ENCODE data around the gene ZNF69.
"Not testable (repeated sequence)": the region's sequence is repeated elsewhere in the genome, so short reads cannot be mapped to it uniquely, and the experiment has no call there.

ZNF69 gene

GRCh38 chr19:11867766-11868165, 19.8 kb upstream of the ZNF69 start:
- Histone ChIP-seq H3K4me3 (ENCODE audit: low read depth in 1 of 2, low read length in 2 of 2) (peak overlapping the region in 1 of 2 donors; percentile 53), H3K36me3 (ENCODE audit: control insufficient read depth in 1 of 2, insufficient read depth in 2 of 2, low read length in 2 of 2) (peaks cover 13 to 36% of the 10 kb centered on the region in 2 donors), H3K9me3 (ENCODE audit: control insufficient read depth in 1 of 2, low read length in 2 of 2) (peaks cover 19 to 35% of the 10 kb centered on the region in 2 donors)
- H3K27me3 ChIP-seq (ENCODE audit: low read depth, low read length); H3K27ac ChIP-seq (ENCODE audit: low read length); H3K4me1 ChIP-seq (ENCODE audit: control insufficient read depth in 1 of 2, insufficient read depth in 2 of 2, low read length in 2 of 2): not testable (repeated sequence)

- peak overlapping the region in 1 of 2 donors; percentile 53 for H3K4me3 ChIP-seq (ENCODE audit: low read depth in 1 of 2, low read length in 2 of 2)
- H3K9me3 ChIP-seq (ENCODE audit: control insufficient read depth in 1 of 2, low read length in 2 of 2), result peaks cover 19 to 35% of the 10 kb centered on the region in 2 donors
- H3K4me1 ChIP-seq (ENCODE audit: control insufficient read depth in 1 of 2, insufficient read depth in 2 of 2, low read length in 2 of 2), result no peaks in the 10 kb centered on the region
- H3K36me3 ChIP-seq (ENCODE audit: control insufficient read depth in 1 of 2, insufficient read depth in 2 of 2, low read length in 2 of 2), result peaks cover 13 to 36% of the 10 kb centered on the region in 2 donors
- H3K27ac ChIP-seq (ENCODE audit: low read length), result no peak overlapping the region
- H3K27me3 ChIP-seq (ENCODE audit: low read depth, low read length), result no peaks in the 10 kb centered on the region
These were observed 19.4 kb upstream of the ZNF69 start for GRCh38 chr19:11868188-11868587.

- Histone ChIP-seq H3K36me3 (ENCODE audit: control insufficient read depth in 1 of 2, insufficient read depth in 2 of 2, low read length in 2 of 2) (peaks cover 8 to 16% of the 10 kb centered on the region in 2 donors), H3K9me3 (ENCODE audit: control insufficient read depth in 1 of 2, low read length in 2 of 2) (peaks cover 14 to 22% of the 10 kb centered on the region in 2 donors), H3K27ac (ENCODE audit: low read length) (no peak overlapping the region), H3K4me1 (ENCODE audit: control insufficient read depth in 1 of 2, insufficient read depth in 2 of 2, low read length in 2 of 2) (no peaks in the 10 kb centered on the region), H3K4me3 (ENCODE audit: low read depth in 1 of 2, low read length in 2 of 2) (no peak overlapping the region), H3K27me3 (ENCODE audit: low read depth, low read length) (no peaks in the 10 kb centered on the region)
These were observed 15.0 kb upstream of the ZNF69 start for GRCh38 chr19:11872624-11873023.

- H3K36me3 ChIP-seq (ENCODE audit: control insufficient read depth in 1 of 2, insufficient read depth in 2 of 2, low read length in 2 of 2), result peaks cover 0 to 4% of the 10 kb centered on the region in 2 donors
- no peaks in the 10 kb centered on the region for H3K4me1 ChIP-seq (ENCODE audit: control insufficient read depth in 1 of 2, insufficient read depth in 2 of 2, low read length in 2 of 2)
- H3K27ac ChIP-seq (ENCODE audit: low read length), result no peak overlapping the region
- no peak overlapping the region for H3K4me3 ChIP-seq (ENCODE audit: low read depth in 1 of 2, low read length in 2 of 2)
- H3K27me3 ChIP-seq (ENCODE audit: low read depth, low read length), result no peaks in the 10 kb centered on the region
- H3K9me3 ChIP-seq (ENCODE audit: control insufficient read depth in 1 of 2, low read length in 2 of 2), result peaks cover 3 to 11% of the 10 kb centered on the region in 2 donors
These were observed 13.8 kb upstream of the ZNF69 start for GRCh38 chr19:11873762-11874161.

- not testable (repeated sequence) for H3K4me3 ChIP-seq (ENCODE audit: low read depth in 1 of 2, low read length in 2 of 2); H3K27me3 ChIP-seq (ENCODE audit: low read depth, low read length); H3K9me3 ChIP-seq (ENCODE audit: control insufficient read depth in 1 of 2, low read length in 2 of 2); H3K36me3 ChIP-seq (ENCODE audit: control insufficient read depth in 1 of 2, insufficient read depth in 2 of 2, low read length in 2 of 2); H3K27ac ChIP-seq (ENCODE audit: low read length); H3K4me1 ChIP-seq (ENCODE audit: control insufficient read depth in 1 of 2, insufficient read depth in 2 of 2, low read length in 2 of 2)
These were observed 7.8 kb upstream of the ZNF69 start for GRCh38 chr19:11879687-11880266.

- Histone ChIP-seq H3K4me3 (ENCODE audit: low read depth in 1 of 2, low read length in 2 of 2) (peak overlapping the region in 1 of 2 donors; percentile 40), H3K36me3 (ENCODE audit: control insufficient read depth in 1 of 2, insufficient read depth in 2 of 2, low read length in 2 of 2) (no peaks in the 10 kb centered on the region), H3K27me3 (ENCODE audit: low read depth, low read length) (no peaks in the 10 kb centered on the region), H3K27ac (ENCODE audit: low read length) (no peak overlapping the region), H3K9me3 (ENCODE audit: control insufficient read depth in 1 of 2, low read length in 2 of 2) (no peaks in the 10 kb centered on the region), H3K4me1 (ENCODE audit: control insufficient read depth in 1 of 2, insufficient read depth in 2 of 2, low read length in 2 of 2) (no peaks in the 10 kb centered on the region)
These were observed 7.0 kb upstream of the ZNF69 start for GRCh38 chr19:11880598-11880997.

- H3K4me1 ChIP-seq (ENCODE audit: control insufficient read depth in 1 of 2, insufficient read depth in 2 of 2, low read length in 2 of 2), result no peaks in the 10 kb centered on the region
- no peaks in the 10 kb centered on the region for H3K36me3 ChIP-seq (ENCODE audit: control insufficient read depth in 1 of 2, insufficient read depth in 2 of 2, low read length in 2 of 2)
- H3K4me3 ChIP-seq (ENCODE audit: low read depth in 1 of 2, low read length in 2 of 2), result peak overlapping the region in 1 of 2 donors; percentile 40
- no peaks in the 10 kb centered on the region for H3K27me3 ChIP-seq (ENCODE audit: low read depth, low read length)
- no peaks in the 10 kb centered on the region for H3K9me3 ChIP-seq (ENCODE audit: control insufficient read depth in 1 of 2, low read length in 2 of 2)
- H3K27ac ChIP-seq (ENCODE audit: low read length), result no peak overlapping the region
These were observed 6.3 kb upstream of the ZNF69 start for GRCh38 chr19:11881151-11881800.

GRCh38 chr19:11882606-11883005, 5.0 kb upstream of the ZNF69 start:
- H3K36me3 ChIP-seq (ENCODE audit: control insufficient read depth in 1 of 2, insufficient read depth in 2 of 2, low read length in 2 of 2), result no peaks in the 10 kb centered on the region
- H3K27me3 ChIP-seq (ENCODE audit: low read depth, low read length), result no peaks in the 10 kb centered on the region
- H3K4me1 ChIP-seq (ENCODE audit: control insufficient read depth in 1 of 2, insufficient read depth in 2 of 2, low read length in 2 of 2), result peaks cover 0 to 6% of the 10 kb centered on the region in 2 donors
- H3K9me3 ChIP-seq (ENCODE audit: control insufficient read depth in 1 of 2, low read length in 2 of 2), result no peaks in the 10 kb centered on the region
- no peak overlapping the region for H3K4me3 ChIP-seq (ENCODE audit: low read depth in 1 of 2, low read length in 2 of 2)
- no peak overlapping the region for H3K27ac ChIP-seq (ENCODE audit: low read length)

- Histone ChIP-seq H3K27me3 (ENCODE audit: low read depth, low read length) (no peaks in the 10 kb centered on the region), H3K4me1 (ENCODE audit: control insufficient read depth in 1 of 2, insufficient read depth in 2 of 2, low read length in 2 of 2) (peaks cover 0 to 10% of the 10 kb centered on the region in 2 donors), H3K9me3 (ENCODE audit: control insufficient read depth in 1 of 2, low read length in 2 of 2) (no peaks in the 10 kb centered on the region), H3K36me3 (ENCODE audit: control insufficient read depth in 1 of 2, insufficient read depth in 2 of 2, low read length in 2 of 2) (no peaks in the 10 kb centered on the region), H3K27ac (ENCODE audit: low read length) (peak overlapping the region; percentile 77), H3K4me3 (ENCODE audit: low read depth in 1 of 2, low read length in 2 of 2) (peak overlapping the region; percentile 77 to 94)
These were observed 360 bp upstream of the ZNF69 start for GRCh38 chr19:11887234-11887610.

GRCh38 chr19:11889901-11890300, 2.3 kb downstream of the ZNF69 start:
- H3K9me3 ChIP-seq (ENCODE audit: control insufficient read depth in 1 of 2, low read length in 2 of 2), result not testable (repeated sequence)

GRCh38 chr19:11890634-11891033, 3.1 kb downstream of the ZNF69 start:
- no peak overlapping the region for H3K4me3 ChIP-seq (ENCODE audit: low read depth in 1 of 2, low read length in 2 of 2)
- no peaks in the 10 kb centered on the region for H3K36me3 ChIP-seq (ENCODE audit: control insufficient read depth in 1 of 2, insufficient read depth in 2 of 2, low read length in 2 of 2)
- H3K27ac ChIP-seq (ENCODE audit: low read length), result no peak overlapping the region
- H3K9me3 ChIP-seq (ENCODE audit: control insufficient read depth in 1 of 2, low read length in 2 of 2), result no peaks in the 10 kb centered on the region
- no peaks in the 10 kb centered on the region for H3K27me3 ChIP-seq (ENCODE audit: low read depth, low read length)
- peaks cover 0 to 10% of the 10 kb centered on the region in 2 donors for H3K4me1 ChIP-seq (ENCODE audit: control insufficient read depth in 1 of 2, insufficient read depth in 2 of 2, low read length in 2 of 2)

More at GRCh38 chr19:11889901-11890300, 2.3 kb downstream of the ZNF69 start:
- not testable (repeated sequence) for H3K36me3 ChIP-seq (ENCODE audit: control insufficient read depth in 1 of 2, insufficient read depth in 2 of 2, low read length in 2 of 2); H3K4me3 ChIP-seq (ENCODE audit: low read depth in 1 of 2, low read length in 2 of 2); H3K27me3 ChIP-seq (ENCODE audit: low read depth, low read length); H3K27ac ChIP-seq (ENCODE audit: low read length)
- H3K4me1 ChIP-seq (ENCODE audit: control insufficient read depth in 1 of 2, insufficient read depth in 2 of 2, low read length in 2 of 2), result peaks cover 0 to 10% of the 10 kb centered on the region in 2 donors

GRCh38 chr19:11894851-11895250, 7.3 kb downstream of the ZNF69 start:
- H3K4me3 ChIP-seq (ENCODE audit: low read depth in 1 of 2, low read length in 2 of 2), result no peak overlapping the region
- H3K27me3 ChIP-seq (ENCODE audit: low read depth, low read length), result no peaks in the 10 kb centered on the region
- H3K9me3 ChIP-seq (ENCODE audit: control insufficient read depth in 1 of 2, low read length in 2 of 2), result peaks cover 0 to 1% of the 10 kb centered on the region in 2 donors
- no peaks in the 10 kb centered on the region for H3K4me1 ChIP-seq (ENCODE audit: control insufficient read depth in 1 of 2, insufficient read depth in 2 of 2, low read length in 2 of 2)
- H3K36me3 ChIP-seq (ENCODE audit: control insufficient read depth in 1 of 2, insufficient read depth in 2 of 2, low read length in 2 of 2), result peaks cover 0 to 1% of the 10 kb centered on the region in 2 donors
- no peak overlapping the region for H3K27ac ChIP-seq (ENCODE audit: low read length)
